HepG2 (cell line): ENCODE data around the gene ADIPOR2. TPM values are rescaled to one million over a fixed set of nuclear protein-coding genes. Genes with fewer than 3 reads are reported as not detected.

Experiments used
- ATAC-seq: fragments of 200-7000 bp; cut with Tn5 transposase; 3 replicates; pipeline ENCODE4 v1.9.1; 2020; ENCODE audit warnings: mild to moderate bottlenecking, moderate library complexity
- BruUV-seq: library from RNA; stranded (reverse); fragments of 400-500 nt; replicated peaks from 2 replicates; lab custom pipeline; 2021; lab: Mats Ljungman, UMichigan
- CTCF ChIA-PET: fragments of 300-600 bp; formaldehyde crosslinking; extraction: SDS; loops from one replicate; lab custom pipeline; 2021; ENCODE audit warnings: low total read pairs, inconsistent platforms, low intra/inter-chr PET ratio; lab: Yijun Ruan, JAX
- POLR2A ChIA-PET: fragments of 350-600 bp; sonication (Branson Sonifier 250); formaldehyde crosslinking; loops from one replicate; lab custom pipeline; 2020; ENCODE audit warnings: antibody characterized with exemption, inconsistent platforms; lab: Yijun Ruan, JAX
- DNase-seq: peaks from one replicate; pipeline ENCODE4 v3.0.0-alpha.2; 2015; ENCODE audit warnings: low spot score
- FAIRE-seq: peaks from 3 replicates; lab custom pipeline; 2011; peaks lifted over from hg19 to GRCh38; lab: Jason Lieb, UNC
- H2AFZ ChIP-seq: one replicate; pipeline ENCODE4 v1.6.1; 2011; ENCODE audit warnings: low read length, inconsistent platforms
- H3K27ac ChIP-seq: fragments of 300-600 bp; 3 replicates; pipeline ENCODE4 v1.8.0; 2011; ENCODE audit warnings: mixed run types, mild to moderate bottlenecking, mixed read lengths, low read length, inconsistent platforms; ENCODE audit not compliant: insufficient read depth; ENCODE audit errors: extremely low read length
- H3K27me3 ChIP-seq, 2 experiments: fragments of 200-600 bp in 1 of 2; 2 replicates in 1 of 2; 3 replicates in 1 of 2; pipeline versions ENCODE4 v1.6.0 to v1.8.0; 2011; ENCODE audit warnings: low read length in 2 of 2, mild to moderate bottlenecking in 2 of 2, moderate library complexity in 2 of 2, inconsistent platforms in 1 of 2; ENCODE audit not compliant: insufficient read depth in 2 of 2, control insufficient read depth in 1 of 2
- H3K36me3 ChIP-seq, 2 experiments: fragments of 200-600 bp in 1 of 2; replicated peaks in 1 of 2; 2 replicates in 1 of 2; 3 replicates in 1 of 2; pipeline versions ENCODE4 v1.5.1 to v1.8.0; 2011; ENCODE audit warnings: low read length in 2 of 2, inconsistent platforms in 1 of 2; ENCODE audit not compliant: insufficient read depth in 2 of 2, control insufficient read depth in 1 of 2
- H3K4me1 ChIP-seq: 2 replicates; pipeline ENCODE4 v1.5.1; 2012; ENCODE audit warnings: low read length, inconsistent platforms; ENCODE audit not compliant: insufficient read depth
- H3K4me2 ChIP-seq: 2 replicates; pipeline ENCODE4 v1.6.0; 2011; ENCODE audit warnings: low read depth, low read length, inconsistent platforms
- H3K4me3 ChIP-seq, 3 experiments: fragments of 200-600 bp in 1 of 3; sonication (generic), shearing (Covaris generic) in 1 of 3; replicated peaks in 1 of 3; 2 replicates each; pipeline ENCODE4 v1.5.1; 2011 to 2016; ENCODE audit warnings: low read length in 3 of 3, inconsistent platforms in 2 of 3, low read depth in 2 of 3, mild to moderate bottlenecking in 2 of 3, control low read depth in 1 of 3, mixed read lengths in 1 of 3; ENCODE audit not compliant: insufficient read depth in 1 of 3
- H3K79me2 ChIP-seq: one replicate; pipeline ENCODE4 v1.6.1; 2011; ENCODE audit warnings: low read length, inconsistent platforms; ENCODE audit not compliant: insufficient read depth
- H3K9ac ChIP-seq: 2 replicates; pipeline ENCODE4 v1.6.0; 2011; ENCODE audit warnings: mild to moderate bottlenecking, low read depth, low read length, inconsistent platforms; ENCODE audit not compliant: insufficient read depth
- H3K9me3 ChIP-seq: 2 replicates; pipeline ENCODE4 v1.5.1; 2012; ENCODE audit warnings: mild to moderate bottlenecking, low read length
- H4K20me1 ChIP-seq: 2 replicates; pipeline ENCODE4 v1.6.0; 2011; ENCODE audit warnings: inconsistent platforms, mild to moderate bottlenecking, low read length, moderate library complexity; ENCODE audit not compliant: insufficient read depth
- HNF4A ChIP-seq: sonication (generic); formaldehyde crosslinking; IDR thresholded peaks from 2 replicates; pipeline ENCODE4 v1.4.0; 2020; ENCODE audit warnings: missing genetic modification reagents
- RBM22 ChIP-seq: fragments of 200-400 bp; formaldehyde crosslinking; optimal IDR thresholded peaks from 2 replicates; pipeline ENCODE3; 2017; ENCODE audit warnings: mild to moderate bottlenecking, low read length, moderate library complexity
- RXRB ChIP-seq: IDR thresholded peaks from 2 replicates; pipeline ENCODE4 v1.6.1; 2016; ENCODE audit warnings: borderline replicate concordance, missing genetic modification reagents, missing compliant biosample characterization
- ZNF317 ChIP-seq: sonication (generic); formaldehyde crosslinking; IDR thresholded peaks from 2 replicates; pipeline ENCODE4 v1.5.0; 2020; ENCODE audit warnings: mild to moderate bottlenecking, missing genetic modification reagents
- ZNF343 ChIP-seq: sonication (generic); formaldehyde crosslinking; IDR thresholded peaks from 2 replicates; pipeline ENCODE4 v1.4.0; 2020; ENCODE audit warnings: mild to moderate bottlenecking, missing genetic modification reagents
- ZNF570 ChIP-seq: sonication (generic); formaldehyde crosslinking; IDR thresholded peaks from 2 replicates; pipeline ENCODE4 v1.4.0; 2020; ENCODE audit warnings: mild to moderate bottlenecking, missing genetic modification reagents, borderline replicate concordance
- WGBS: methylation state at CpG from one replicate; pipeline ENCODE4 v1.1.6; 2017; ENCODE audit warnings: low lambda C conversion rate; 5-methylcytosine and 5-hydroxymethylcytosine counted together
- in situ Hi-C: cut with HindIII; loops from 2 replicates; pipeline ENCODE4 v1.10.0; 2017; ENCODE audit warnings: low pct_unique_long_range_greater_than_20kb; ENCODE audit not compliant: extremely low pct_ligation_motif_present
- intact Hi-C: fragments of 100-400 bp; cut with micrococcal nuclease; formaldehyde crosslinking; loops from one replicate; pipeline ENCODE4 v1.10.0; 2022; ENCODE audit not compliant: unreplicated experiment
- polyA plus RNA-seq, 8 experiments: library from polyadenylated mRNA; depleted of rRNA in 3 of 8; stranded (reverse) in 7 of 8; unstranded in 1 of 8; fragments of >200 nt; fragmentation: Illumina TruSeq in 4 of 8; extraction: Trizol in 4 of 8; gene quantifications; 2 replicates each; pipeline versions ENCODE4 v1.2.1 to v1.2.3, GENCODE V29; 2011 to 2016; ENCODE audit warnings: low read depth in 4 of 8, missing spikeins in 1 of 8, mixed read lengths in 1 of 8; ENCODE audit not compliant: insufficient read depth in 1 of 8
- total RNA-seq, 5 experiments: library from RNA; depleted of rRNA; stranded (reverse); fragments of >200 nt; fragmentation: Illumina TruSeq; extraction: Trizol; gene quantifications; 2 replicates each; pipeline ENCODE4 v1.2.3, GENCODE V29; 2016; ENCODE audit warnings: low read depth in 1 of 5
- TF ChIP-seq, protein P1 (sequence below): fragments of 450-650 bp; IDR thresholded peaks from 2 replicates; pipeline ENCODE4 v1.6.1; 2016
- TF ChIP-seq, protein P2 (sequence below): sonication (generic); formaldehyde crosslinking; IDR thresholded peaks from 2 replicates; pipeline ENCODE4 v1.4.0; 2020; ENCODE audit warnings: missing genetic modification reagents, borderline replicate concordance
- TF ChIP-seq, protein P3 (sequence below): sonication (generic); formaldehyde crosslinking; IDR thresholded peaks from 2 replicates; pipeline ENCODE4 v1.8.1; 2023; ENCODE audit warnings: mild to moderate bottlenecking, missing genetic modification reagents
- TF ChIP-seq, protein P4 (sequence below): sonication (generic); IDR thresholded peaks from 2 replicates; pipeline ENCODE4 v1.6.1; 2016; ENCODE audit warnings: low read depth, borderline replicate concordance

ADIPOR2 gene
- total and polyA plus RNA-seq, 2 of the 13 experiments (the other 11 are each of a cell fraction or from before 2014, with no cell fraction given): 35.2 to 52.2 TPM

DNA sequence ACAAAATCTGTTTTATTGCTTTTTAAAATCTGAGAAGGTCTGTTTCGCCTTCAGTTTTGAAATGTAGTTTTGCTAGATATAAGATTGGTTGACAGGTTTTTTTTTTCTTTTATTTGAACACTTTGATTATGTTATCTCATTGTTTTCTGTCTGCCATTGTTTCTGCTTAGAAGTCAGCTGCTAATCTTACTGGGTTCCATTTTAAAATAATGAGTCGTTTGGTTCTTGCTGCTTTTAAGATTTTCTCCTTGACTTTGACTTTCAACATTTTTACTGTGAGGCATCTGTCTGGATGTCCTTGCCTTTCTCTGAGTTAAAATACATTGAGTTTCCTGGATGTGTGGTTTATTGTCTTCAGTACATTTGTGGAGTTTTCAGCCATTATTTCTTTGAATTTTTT is 56.7 kb downstream of the ADIPOR2 start:
- no peak overlapping the region for H3K9ac ChIP-seq
- no peak overlapping the region for H3K4me2 ChIP-seq
- DNase-seq: no peak
- TF ChIP-seq, protein P1, sequence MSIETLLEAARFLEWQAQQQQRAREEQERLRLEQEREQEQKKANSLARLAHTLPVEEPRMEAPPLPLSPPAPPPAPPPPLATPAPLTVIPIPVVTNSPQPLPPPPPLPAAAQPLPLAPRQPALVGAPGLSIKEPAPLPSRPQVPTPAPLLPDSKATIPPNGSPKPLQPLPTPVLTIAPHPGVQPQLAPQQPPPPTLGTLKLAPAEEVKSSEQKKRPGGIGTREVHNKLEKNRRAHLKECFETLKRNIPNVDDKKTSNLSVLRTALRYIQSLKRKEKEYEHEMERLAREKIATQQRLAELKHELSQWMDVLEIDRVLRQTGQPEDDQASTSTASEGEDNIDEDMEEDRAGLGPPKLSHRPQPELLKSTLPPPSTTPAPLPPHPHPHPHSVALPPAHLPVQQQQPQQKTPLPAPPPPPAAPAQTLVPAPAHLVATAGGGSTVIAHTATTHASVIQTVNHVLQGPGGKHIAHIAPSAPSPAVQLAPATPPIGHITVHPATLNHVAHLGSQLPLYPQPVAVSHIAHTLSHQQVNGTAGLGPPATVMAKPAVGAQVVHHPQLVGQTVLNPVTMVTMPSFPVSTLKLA: no peak
- peak; percentile 99 for TF ChIP-seq ZNF317 (CRISPR knock-in tag)
- H3K36me3 ChIP-seq: peaks cover 1 to 4% of the 10 kb centered on the region in 2 experiments; a peak in 2 of 5 replicates
- 95% methylated on average over 2 of the region's 2 CpGs for WGBS
- no peak overlapping the region for H2AFZ ChIP-seq
- POLR2A ChIA-PET: no interaction called here
- H4K20me1 ChIP-seq: peaks cover 3% of the 10 kb centered on the region; the same call in 1 of the 2 replicates
- peaks cover 91% of the 10 kb centered on the region for H3K79me2 ChIP-seq
- FAIRE-seq: no peak
- no peak overlapping the region for H3K4me3 ChIP-seq
- H3K9me3 ChIP-seq: 0 out of 2 replicates have a peak, but pooled peaks cover 9% of the 10 kb centered on the region
- no peak for ATAC-seq
- no peak overlapping the region for H3K27ac ChIP-seq
- H3K27me3 ChIP-seq: no peaks in the 10 kb centered on the region
- H3K4me1 ChIP-seq: peaks cover 79% of the 10 kb centered on the region
- BruUV-seq: no TSS peak
- in situ Hi-C loops (no loop called here), intact Hi-C loops (no loop called here)
- CTCF ChIA-PET: no interaction called here

DNA sequence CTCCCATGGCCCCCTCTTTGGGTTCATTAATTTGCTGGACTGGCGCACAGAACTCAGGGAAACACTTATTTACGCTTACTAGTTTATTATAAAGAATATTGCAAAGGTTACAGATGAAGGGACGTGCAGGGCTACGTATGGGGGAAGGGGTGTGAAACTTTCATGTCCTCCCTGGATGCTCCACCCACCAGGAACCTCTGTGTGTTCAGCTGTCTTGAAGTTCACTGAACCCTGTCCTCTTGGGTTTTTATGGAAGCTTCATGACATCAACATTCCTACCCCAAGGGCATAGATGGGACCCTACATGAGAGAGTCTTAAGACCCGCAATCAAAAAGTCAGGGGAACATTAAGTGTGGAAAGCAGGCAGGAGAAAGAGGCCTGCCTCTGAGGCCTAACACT is 58.1 kb downstream of the ADIPOR2 start:
- intact Hi-C loops (no loop called here), in situ Hi-C loops (no loop called here)
- BruUV-seq: no TSS peak
- ATAC-seq (no peak), FAIRE-seq (no peak), DNase-seq (peak; percentile 21)
- WGBS: 80% methylated on average over 5 of the region's 5 CpGs
- Histone ChIP-seq H3K9ac (0 out of 2 replicates have a peak overlapping the region, but pooled peaks have one; percentile 11), H3K4me2 (0 out of 2 replicates have a peak overlapping the region, but pooled peaks have one; percentile 2), H3K4me1 (peaks cover 81% of the 10 kb centered on the region), H4K20me1 (peaks cover 3% of the 10 kb centered on the region), H2AFZ (no peak overlapping the region), H3K4me3 (no peak overlapping the region), H3K9me3 (0 out of 2 replicates have a peak, but pooled peaks cover 9% of the 10 kb centered on the region), H3K27ac (peak overlapping the region; percentile 9), H3K36me3 (peaks cover 1 to 4% of the 10 kb centered on the region in 2 experiments; a peak in 2 of 5 replicates), H3K27me3 (no peaks in the 10 kb centered on the region), H3K79me2 (peaks cover 91% of the 10 kb centered on the region)
- ChIA-PET POLR2A (interaction anchor here (0.7 kb wide), 1 partner anchor 60 kb away, joined by 3 read pairs; no protein-coding TSS in a partner anchor), CTCF (no interaction called here)
- TF ChIP-seq HNF4A (CRISPR knock-in tag) (peak; percentile 28; the same call in 1 of the 2 replicates), ZNF570 (CRISPR knock-in tag) (no peak), ZNF343 (no peak), RBM22 (peak; percentile 57), RXRB (CRISPR knock-in tag) (peak; percentile 17; the same call in 1 of the 2 replicates)
- TF ChIP-seq, protein P2, sequence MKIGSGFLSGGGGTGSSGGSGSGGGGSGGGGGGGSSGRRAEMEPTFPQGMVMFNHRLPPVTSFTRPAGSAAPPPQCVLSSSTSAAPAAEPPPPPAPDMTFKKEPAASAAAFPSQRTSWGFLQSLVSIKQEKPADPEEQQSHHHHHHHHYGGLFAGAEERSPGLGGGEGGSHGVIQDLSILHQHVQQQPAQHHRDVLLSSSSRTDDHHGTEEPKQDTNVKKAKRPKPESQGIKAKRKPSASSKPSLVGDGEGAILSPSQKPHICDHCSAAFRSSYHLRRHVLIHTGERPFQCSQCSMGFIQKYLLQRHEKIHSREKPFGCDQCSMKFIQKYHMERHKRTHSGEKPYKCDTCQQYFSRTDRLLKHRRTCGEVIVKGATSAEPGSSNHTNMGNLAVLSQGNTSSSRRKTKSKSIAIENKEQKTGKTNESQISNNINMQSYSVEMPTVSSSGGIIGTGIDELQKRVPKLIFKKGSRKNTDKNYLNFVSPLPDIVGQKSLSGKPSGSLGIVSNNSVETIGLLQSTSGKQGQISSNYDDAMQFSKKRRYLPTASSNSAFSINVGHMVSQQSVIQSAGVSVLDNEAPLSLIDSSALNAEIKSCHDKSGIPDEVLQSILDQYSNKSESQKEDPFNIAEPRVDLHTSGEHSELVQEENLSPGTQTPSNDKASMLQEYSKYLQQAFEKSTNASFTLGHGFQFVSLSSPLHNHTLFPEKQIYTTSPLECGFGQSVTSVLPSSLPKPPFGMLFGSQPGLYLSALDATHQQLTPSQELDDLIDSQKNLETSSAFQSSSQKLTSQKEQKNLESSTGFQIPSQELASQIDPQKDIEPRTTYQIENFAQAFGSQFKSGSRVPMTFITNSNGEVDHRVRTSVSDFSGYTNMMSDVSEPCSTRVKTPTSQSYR (CRISPR knock-in tag): peak; percentile 32; the same call in 1 of the 2 replicates
- TF ChIP-seq, protein P3, sequence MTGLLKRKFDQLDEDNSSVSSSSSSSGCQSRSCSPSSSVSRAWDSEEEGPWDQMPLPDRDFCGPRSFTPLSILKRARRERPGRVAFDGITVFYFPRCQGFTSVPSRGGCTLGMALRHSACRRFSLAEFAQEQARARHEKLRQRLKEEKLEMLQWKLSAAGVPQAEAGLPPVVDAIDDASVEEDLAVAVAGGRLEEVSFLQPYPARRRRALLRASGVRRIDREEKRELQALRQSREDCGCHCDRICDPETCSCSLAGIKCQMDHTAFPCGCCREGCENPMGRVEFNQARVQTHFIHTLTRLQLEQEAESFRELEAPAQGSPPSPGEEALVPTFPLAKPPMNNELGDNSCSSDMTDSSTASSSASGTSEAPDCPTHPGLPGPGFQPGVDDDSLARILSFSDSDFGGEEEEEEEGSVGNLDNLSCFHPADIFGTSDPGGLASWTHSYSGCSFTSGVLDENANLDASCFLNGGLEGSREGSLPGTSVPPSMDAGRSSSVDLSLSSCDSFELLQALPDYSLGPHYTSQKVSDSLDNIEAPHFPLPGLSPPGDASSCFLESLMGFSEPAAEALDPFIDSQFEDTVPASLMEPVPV (CRISPR knock-in tag): no peak
- TF ChIP-seq, protein P4, sequence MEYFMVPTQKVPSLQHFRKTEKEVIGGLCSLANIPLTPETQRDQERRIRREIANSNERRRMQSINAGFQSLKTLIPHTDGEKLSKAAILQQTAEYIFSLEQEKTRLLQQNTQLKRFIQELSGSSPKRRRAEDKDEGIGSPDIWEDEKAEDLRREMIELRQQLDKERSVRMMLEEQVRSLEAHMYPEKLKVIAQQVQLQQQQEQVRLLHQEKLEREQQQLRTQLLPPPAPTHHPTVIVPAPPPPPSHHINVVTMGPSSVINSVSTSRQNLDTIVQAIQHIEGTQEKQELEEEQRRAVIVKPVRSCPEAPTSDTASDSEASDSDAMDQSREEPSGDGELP: peak; percentile 80
